Omental fat pad (tissue), 4 donors: ENCODE measurements around the gene ACACB. TPM values are rescaled to one million over a fixed set of nuclear protein-coding genes. Genes with fewer than 3 reads are reported as not detected.
A peak's percentile ranks its signal among the peaks of the same experiment; 100 is the strongest.

ENCODE experiments used
- ATAC-seq: fragments of 150-250 bp; one replicate; pipeline ENCODE4 v1.9.1; 2016; ENCODE audit warnings: mild to moderate bottlenecking, moderate library complexity; ENCODE audit not compliant: low FRiP score
- DNase-seq: peaks from one replicate; pipeline ENCODE4 v3.0.0-alpha.2; 2019; ENCODE audit warnings: low spot score
- total RNA-seq, 4 donors: library from RNA; depleted of rRNA; stranded (reverse); fragments of >200 nt; gene quantifications; one replicate each; pipeline ENCODE4 v1.1.0, GENCODE V29; 2016
- TF ChIP-seq, protein P1 (sequence below), 3 donors: fragments of 450-650 bp; IDR thresholded peaks; one replicate each; pipeline ENCODE4 v1.5.1; 2016 to 2017; ENCODE audit warnings: antibody characterized with exemption in 3 of 3, mild to moderate bottlenecking in 3 of 3, moderate library complexity in 2 of 3

ACACB gene
- total RNA-seq, 4 donors from 2014 or later, result 727 to 1,594 (median 1,364) TPM

DNA sequence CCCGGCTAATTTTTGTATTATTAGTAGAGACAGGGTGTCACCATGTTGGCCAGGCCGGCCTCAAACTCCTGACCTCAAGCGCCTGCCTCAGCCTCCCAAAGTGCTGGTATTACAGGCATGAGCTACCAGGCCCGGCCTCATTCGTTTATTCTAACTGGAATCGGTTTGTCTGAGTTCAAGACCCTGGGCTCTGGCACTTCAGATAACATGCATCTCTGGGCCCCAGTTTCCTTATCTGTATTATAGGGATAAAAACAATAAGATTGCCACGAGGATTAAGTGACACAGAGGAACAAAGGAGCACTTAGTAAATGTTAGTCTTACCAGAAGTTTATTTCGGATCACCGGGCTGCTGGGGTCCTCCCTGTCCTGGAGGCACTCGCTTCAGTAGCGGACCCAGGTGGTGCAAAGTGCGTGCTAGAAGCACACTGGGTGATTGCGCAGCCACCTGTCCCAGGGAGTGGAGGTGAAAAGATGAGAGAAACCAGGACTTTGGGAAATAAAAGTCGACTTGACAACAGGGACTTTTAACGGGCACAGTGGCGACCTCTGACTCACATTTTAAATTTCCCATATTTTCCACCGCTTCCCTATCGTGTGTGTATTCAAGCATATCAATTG lies 37.5 kb downstream of the ACACB start:
- TF ChIP-seq, protein P1, sequence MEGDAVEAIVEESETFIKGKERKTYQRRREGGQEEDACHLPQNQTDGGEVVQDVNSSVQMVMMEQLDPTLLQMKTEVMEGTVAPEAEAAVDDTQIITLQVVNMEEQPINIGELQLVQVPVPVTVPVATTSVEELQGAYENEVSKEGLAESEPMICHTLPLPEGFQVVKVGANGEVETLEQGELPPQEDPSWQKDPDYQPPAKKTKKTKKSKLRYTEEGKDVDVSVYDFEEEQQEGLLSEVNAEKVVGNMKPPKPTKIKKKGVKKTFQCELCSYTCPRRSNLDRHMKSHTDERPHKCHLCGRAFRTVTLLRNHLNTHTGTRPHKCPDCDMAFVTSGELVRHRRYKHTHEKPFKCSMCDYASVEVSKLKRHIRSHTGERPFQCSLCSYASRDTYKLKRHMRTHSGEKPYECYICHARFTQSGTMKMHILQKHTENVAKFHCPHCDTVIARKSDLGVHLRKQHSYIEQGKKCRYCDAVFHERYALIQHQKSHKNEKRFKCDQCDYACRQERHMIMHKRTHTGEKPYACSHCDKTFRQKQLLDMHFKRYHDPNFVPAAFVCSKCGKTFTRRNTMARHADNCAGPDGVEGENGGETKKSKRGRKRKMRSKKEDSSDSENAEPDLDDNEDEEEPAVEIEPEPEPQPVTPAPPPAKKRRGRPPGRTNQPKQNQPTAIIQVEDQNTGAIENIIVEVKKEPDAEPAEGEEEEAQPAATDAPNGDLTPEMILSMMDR (IDR thresholded peaks at IDR 0.05), result no peak
- ATAC-seq (peak; percentile 20), DNase-seq (no peak)

DNA sequence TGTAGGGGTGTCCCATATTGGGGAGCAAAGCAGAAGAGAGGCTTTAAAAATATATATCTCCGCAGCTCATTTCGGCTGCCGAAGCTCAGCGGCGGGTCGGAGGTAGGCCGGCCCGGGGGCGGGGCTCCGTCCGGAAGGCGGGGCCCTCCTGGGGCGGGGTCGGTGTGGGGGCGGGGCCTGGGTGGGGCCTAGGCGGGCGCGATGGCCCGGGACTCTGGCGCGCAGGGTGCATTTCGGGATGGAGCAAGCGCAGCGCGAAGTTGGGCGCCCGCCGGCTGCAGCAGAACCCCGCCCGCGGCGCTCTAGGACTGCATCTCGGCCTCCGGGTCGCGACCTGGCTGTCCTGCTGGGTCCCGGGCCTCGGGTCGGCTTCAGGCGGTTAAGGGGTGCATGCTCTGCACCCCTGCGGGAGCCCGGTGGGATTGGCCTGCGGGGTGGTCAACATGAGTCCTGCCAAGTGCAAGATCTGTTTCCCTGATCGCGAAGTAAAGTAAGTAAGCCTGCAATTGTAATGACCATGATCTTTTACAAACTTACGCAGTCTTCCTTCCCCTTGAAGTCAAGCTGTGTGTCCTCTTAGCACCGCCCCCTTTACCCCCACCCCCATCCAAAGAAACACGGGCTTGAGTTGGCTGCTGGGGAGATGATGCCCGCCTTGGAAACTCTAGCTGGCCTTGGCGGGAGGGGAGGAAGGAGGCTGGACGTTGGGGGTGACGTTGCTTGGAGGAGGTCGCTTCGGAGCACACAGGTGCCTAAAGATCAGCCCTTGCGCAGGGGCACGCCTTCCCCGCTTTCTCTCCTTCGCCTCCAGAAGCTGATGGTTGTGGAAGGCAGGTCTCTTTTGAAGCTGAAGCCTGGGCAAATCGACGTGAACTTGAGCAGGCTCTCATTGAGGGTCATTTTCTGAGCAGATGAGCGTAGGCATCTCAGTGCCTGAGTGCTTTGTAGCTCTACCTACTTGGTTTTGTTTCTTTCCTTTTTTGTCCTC lies 38.4 kb downstream of the ACACB start:
- TF ChIP-seq, protein P1 (IDR thresholded peaks at IDR 0.05), result no peak
- DNase-seq, result peak; percentile 45
- peak; percentile 94 for ATAC-seq

DNA sequence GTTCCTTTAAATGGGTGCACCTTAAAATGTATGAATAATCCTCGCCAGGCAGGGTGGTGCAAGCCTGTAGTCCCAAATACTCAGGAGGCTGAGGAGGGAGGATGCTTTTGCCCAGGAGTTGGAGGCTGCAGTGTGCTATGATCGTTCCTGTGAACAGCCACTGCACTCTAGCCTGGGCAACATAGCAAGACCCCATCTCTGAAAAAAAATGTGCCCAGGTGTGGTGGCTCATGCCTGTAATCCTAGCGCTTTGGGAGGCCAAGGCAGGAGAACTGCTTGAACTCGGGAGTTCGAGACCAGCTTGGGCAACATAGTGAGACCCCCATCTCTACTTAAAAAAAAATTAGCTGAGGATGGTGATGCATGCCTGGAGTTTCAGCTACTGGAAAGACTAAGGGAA lies 39.6 kb downstream of the ACACB start:
- ATAC-seq, result no peak
- TF ChIP-seq, protein P1 (IDR thresholded peaks at IDR 0.05), result no peak
- no peak for DNase-seq

DNA sequence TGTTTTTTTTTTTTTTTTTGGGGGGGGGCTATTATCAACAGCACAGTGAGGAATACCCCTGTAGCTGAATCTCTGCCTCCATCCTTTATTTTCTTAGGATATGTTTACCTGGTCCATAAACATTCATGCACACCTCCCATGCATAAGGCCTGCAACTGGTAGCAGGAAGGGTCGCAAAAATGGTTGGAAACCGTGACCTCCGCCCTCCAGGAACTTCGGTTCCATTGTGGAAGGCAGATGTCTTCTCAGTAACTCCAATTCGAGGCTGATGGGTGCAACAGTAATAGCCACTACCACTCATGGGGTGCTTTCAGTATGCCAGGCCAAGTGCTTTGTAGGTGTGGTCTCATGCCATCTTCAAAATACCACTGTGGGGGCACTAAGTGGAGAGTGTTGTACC lies 40.2 kb downstream of the ACACB start:
- no peak for DNase-seq
- TF ChIP-seq, protein P1 (IDR thresholded peaks at IDR 0.05), result no peak
- no peak for ATAC-seq

DNA sequence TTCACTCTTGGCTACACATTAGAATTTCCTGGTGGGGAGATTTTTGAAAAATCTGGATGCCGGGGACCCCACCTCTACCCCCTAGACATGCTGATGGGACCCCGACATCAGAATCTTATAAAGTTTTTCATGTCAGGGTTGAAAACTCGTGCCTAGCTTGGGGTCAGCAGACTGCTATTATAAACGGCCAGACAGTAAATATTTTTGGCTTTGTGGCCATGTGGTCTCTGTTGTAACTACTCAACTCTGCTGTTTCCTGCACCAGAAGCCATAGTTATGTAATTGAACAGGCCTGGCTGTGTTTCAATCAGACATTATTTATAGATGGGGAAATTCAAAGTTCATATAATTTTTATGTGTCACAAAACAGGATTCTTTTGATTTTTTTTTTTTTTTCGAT lies 41.6 kb downstream of the ACACB start:
- TF ChIP-seq, protein P1 (IDR thresholded peaks at IDR 0.05), result no peak
- DNase-seq (no peak), ATAC-seq (no peak)

DNA sequence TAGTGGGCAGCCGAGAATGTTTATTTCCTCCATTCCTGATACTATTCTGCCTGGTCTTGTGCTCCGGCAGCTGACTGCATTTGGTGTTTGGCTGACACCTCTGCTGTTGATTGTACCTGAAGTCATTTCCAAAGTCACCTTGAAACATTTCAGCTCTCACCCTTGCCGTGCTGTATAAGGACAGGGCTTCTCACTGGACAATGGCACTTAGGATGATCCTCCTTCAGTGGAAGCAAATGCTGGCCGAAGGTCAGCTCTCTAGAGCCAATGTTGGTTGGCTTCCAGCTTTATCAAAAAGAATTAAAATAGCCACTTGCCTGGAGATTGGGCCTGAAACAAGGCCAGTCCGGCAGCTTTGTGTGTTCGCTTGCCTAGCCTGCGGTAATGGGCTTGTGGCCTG lies 44.0 kb downstream of the ACACB start:
- ATAC-seq, result no peak
- DNase-seq, result no peak
- TF ChIP-seq, protein P1 (IDR thresholded peaks at IDR 0.05), result no peak
